Neural progenitor cell (in vitro differentiated cells): ENCODE data around the gene ATG9B. TPM values are rescaled to one million over a fixed set of nuclear protein-coding genes. Genes with fewer than 3 reads are reported as not detected.
A peak's percentile ranks its signal among the peaks of the same experiment; 100 is the strongest.

ENCODE experiments used
- DNase-seq: peaks from one replicate; pipeline ENCODE4 v3.0.0-alpha.2; 2016; ENCODE audit warnings: low spot score
- H2AFZ ChIP-seq: fragments of 200-600 bp; sonication (generic); replicated peaks from 2 replicates; pipeline ENCODE4 v1.6.1; 2016; ENCODE audit warnings: antibody characterized with exemption
- H3F3A ChIP-seq: fragments of 200-600 bp; sonication (generic); 2 replicates; pipeline ENCODE4 v1.6.1; 2016; ENCODE audit warnings: antibody characterized with exemption, low read depth
- H3K27ac ChIP-seq: fragments of 200-600 bp; sonication (generic); 2 replicates; pipeline ENCODE4 v1.5.1; 2016; ENCODE audit warnings: mild to moderate bottlenecking
- H3K27me3 ChIP-seq: fragments of 200-600 bp; sonication (generic); 2 replicates; pipeline ENCODE4 v1.6.1; 2016; ENCODE audit warnings: mild to moderate bottlenecking, moderate library complexity
- H3K36me3 ChIP-seq: fragments of 200-600 bp; sonication (generic); 2 replicates; pipeline ENCODE4 v1.5.1; 2016
- H3K4me1 ChIP-seq: fragments of 200-600 bp; sonication (generic); 2 replicates; pipeline ENCODE4 v1.6.1; 2016; ENCODE audit warnings: mixed run types
- H3K4me2 ChIP-seq: fragments of 200-600 bp; sonication (generic); 2 replicates; pipeline ENCODE4 v1.6.1; 2016
- H3K4me3 ChIP-seq: fragments of 200-600 bp; sonication (generic); 2 replicates; pipeline ENCODE4 v1.5.1; 2016
- H3K79me2 ChIP-seq: fragments of 200-600 bp; sonication (generic); 2 replicates; pipeline ENCODE4 v1.6.1; 2016; ENCODE audit warnings: low read depth
- H3K9ac ChIP-seq: fragments of 200-600 bp; sonication (generic); 2 replicates; pipeline ENCODE4 v1.6.1; 2016
- H3K9me3 ChIP-seq: fragments of 200-600 bp; sonication (generic); 2 replicates; pipeline ENCODE4 v1.5.1; 2016; ENCODE audit warnings: low read depth
- H4K20me1 ChIP-seq: fragments of 200-600 bp; sonication (generic); 2 replicates; pipeline ENCODE4 v1.6.1; 2016; ENCODE audit warnings: low read depth
- H3K27ac Mint-ChIP-seq: 3 replicates; pipeline ENCODE4 v1.8.0; 2021; ENCODE audit warnings: mixed read lengths
- H3K27me3 Mint-ChIP-seq: 2 replicates; pipeline ENCODE4 v1.8.0; 2022; ENCODE audit warnings: low read depth, mild to moderate bottlenecking, inconsistent platforms, moderate library complexity, mixed read lengths; ENCODE audit not compliant: insufficient read depth
- H3K36me3 Mint-ChIP-seq: 3 replicates; pipeline ENCODE4 v1.8.0; 2021; ENCODE audit warnings: mixed read lengths
- H3K4me1 Mint-ChIP-seq: 3 replicates; pipeline ENCODE4 v1.8.0; 2021; ENCODE audit warnings: mixed read lengths
- H3K4me3 Mint-ChIP-seq: 3 replicates; pipeline ENCODE4 v1.8.0; 2021; ENCODE audit warnings: mild to moderate bottlenecking, moderate library complexity, mixed read lengths
- H3K9me3 Mint-ChIP-seq: 3 replicates; pipeline ENCODE4 v1.8.0; 2020; ENCODE audit warnings: mixed read lengths
- CTCF ChIP-seq: fragments of 200-600 bp; sonication (generic); IDR thresholded peaks from 2 replicates; pipeline ENCODE4 v1.5.1; 2017; ENCODE audit warnings: antibody characterized with exemption, mild to moderate bottlenecking
- EZH2 ChIP-seq: fragments of 200-600 bp; sonication (generic); IDR thresholded peaks from 2 replicates; pipeline ENCODE4 v1.6.1; 2017; ENCODE audit warnings: antibody characterized with exemption, mild to moderate bottlenecking, moderate library complexity
- EZH2phosphoT487 ChIP-seq: fragments of 200-600 bp; sonication (generic); IDR thresholded peaks from 2 replicates; pipeline ENCODE4 v1.6.1; 2017; ENCODE audit warnings: antibody characterized with exemption
- total RNA-seq: library from RNA; depleted of rRNA; stranded (reverse); fragments of >200 nt; gene quantifications from 2 replicates; pipeline ENCODE4 v1.2.3, GENCODE V29; 2015; ENCODE audit warnings: low replicate concordance

The ATG9B gene
- total RNA-seq, 1 donor from 2014 or later, result 0.43 TPM

- Histone ChIP-seq H3K4me2 (peak overlapping the region; percentile 76), H3K27ac (no peak overlapping the region), H3K9me3 (no peaks in the 10 kb centered on the region), H3F3A (peaks cover 35% of the 10 kb centered on the region), H3K9ac (no peak overlapping the region), H3K4me1 (peaks cover 42% of the 10 kb centered on the region), H4K20me1 (no peaks in the 10 kb centered on the region), H3K4me3 (peak overlapping the region; percentile 23), H2AFZ (peak overlapping the region; percentile 59), H3K27me3 (peaks cover 17% of the 10 kb centered on the region), H3K79me2 (no peaks in the 10 kb centered on the region), H3K36me3 (no peaks in the 10 kb centered on the region)
- no peak overlapping the region for H3K27ac Mint-ChIP-seq
- no peak for TF ChIP-seq EZH2phosphoT487
- TF ChIP-seq EZH2, result no peak
- no peak for TF ChIP-seq CTCF
- DNase-seq, result no peak
- H3K36me3 Mint-ChIP-seq, result peaks cover 4% of the 10 kb centered on the region
- no peak overlapping the region for H3K4me3 Mint-ChIP-seq
- peaks cover 1% of the 10 kb centered on the region for H3K9me3 Mint-ChIP-seq
- peaks cover 13% of the 10 kb centered on the region for H3K27me3 Mint-ChIP-seq
- peaks cover 50% of the 10 kb centered on the region for H3K4me1 Mint-ChIP-seq
Observed at GRCh38 chr7:151010037-151010306, 14.3 kb downstream of the ATG9B start.

GRCh38 chr7:151009327-151010036 is 14.8 kb downstream of the ATG9B start:
- H3K9ac ChIP-seq, result no peak overlapping the region
- H3K4me2 ChIP-seq, result peak overlapping the region; percentile 76
- H3K36me3 Mint-ChIP-seq, result peaks cover 4% of the 10 kb centered on the region
- peaks cover 42% of the 10 kb centered on the region for H3K4me1 ChIP-seq
- TF ChIP-seq CTCF (peak; percentile 12), EZH2 (no peak)
- no peak overlapping the region for H3K27ac ChIP-seq
- peaks cover 49% of the 10 kb centered on the region for H3K4me1 Mint-ChIP-seq
- H2AFZ ChIP-seq, result no peak overlapping the region
- no peaks in the 10 kb centered on the region for H3K9me3 ChIP-seq
- H3K36me3 ChIP-seq, result no peaks in the 10 kb centered on the region
- DNase-seq, result no peak
- H3K27ac Mint-ChIP-seq, result no peak overlapping the region
- H3K4me3 ChIP-seq, result no peak overlapping the region
- peaks cover 1% of the 10 kb centered on the region for H3K9me3 Mint-ChIP-seq
- H3K79me2 ChIP-seq, result no peaks in the 10 kb centered on the region
- peaks cover 13% of the 10 kb centered on the region for H3K27me3 Mint-ChIP-seq
- H3K4me3 Mint-ChIP-seq, result no peak overlapping the region
- H3K27me3 ChIP-seq, result peaks cover 17% of the 10 kb centered on the region
- H3F3A ChIP-seq, result peaks cover 35% of the 10 kb centered on the region
- no peaks in the 10 kb centered on the region for H4K20me1 ChIP-seq

- Histone ChIP-seq H2AFZ (peak overlapping the region; percentile 48), H3K9me3 (no peaks in the 10 kb centered on the region), H3K27ac (no peak overlapping the region), H3K36me3 (no peaks in the 10 kb centered on the region), H3K4me2 (peak overlapping the region; percentile 54), H3K79me2 (no peaks in the 10 kb centered on the region), H3K4me3 (peak overlapping the region; percentile 32), H3K9ac (no peak overlapping the region), H3F3A (peaks cover 35% of the 10 kb centered on the region), H3K4me1 (peaks cover 42% of the 10 kb centered on the region), H4K20me1 (no peaks in the 10 kb centered on the region), H3K27me3 (peaks cover 13% of the 10 kb centered on the region)
- H3K36me3 Mint-ChIP-seq, result peaks cover 4% of the 10 kb centered on the region
- H3K4me3 Mint-ChIP-seq, result peak overlapping the region; percentile 68
- TF ChIP-seq EZH2, result no peak
- TF ChIP-seq EZH2phosphoT487, result no peak
- TF ChIP-seq CTCF, result peak; percentile 83
- H3K27ac Mint-ChIP-seq, result peak overlapping the region; percentile 70
- H3K4me1 Mint-ChIP-seq, result peaks cover 45% of the 10 kb centered on the region
- H3K27me3 Mint-ChIP-seq, result peaks cover 13% of the 10 kb centered on the region
- peaks cover 1% of the 10 kb centered on the region for H3K9me3 Mint-ChIP-seq
- DNase-seq, result peak; percentile 77
Observed at GRCh38 chr7:151008511-151009323, 15.6 kb downstream of the ATG9B start.
